Keratinocyte (primary cell): ENCODE data around the gene FRAS1.

Experiments
- EZH2 ChIP-seq: IDR thresholded peaks from one replicate; pipeline ENCODE4 v1.6.1; 2012; ENCODE audit warnings: inconsistent platforms, mild to moderate bottlenecking, low read length, moderate library complexity
- TF ChIP-seq, protein P1 (sequence below), 3 experiments: IDR thresholded peaks in 1 of 3; conservative IDR thresholded peaks in 1 of 3; optimal IDR thresholded peaks in 1 of 3; 2 replicates in 2 of 3; 3 replicates in 1 of 3; pipeline versions ENCODE3 to v1.5.1; 2011; ENCODE audit warnings: low read length in 3 of 3, mild to moderate bottlenecking in 3 of 3, moderate library complexity in 2 of 3, control low read depth in 1 of 3, inconsistent platforms in 1 of 3; ENCODE audit not compliant: insufficient read depth in 2 of 3; ENCODE audit errors: extremely low read depth in 1 of 3

DNA sequence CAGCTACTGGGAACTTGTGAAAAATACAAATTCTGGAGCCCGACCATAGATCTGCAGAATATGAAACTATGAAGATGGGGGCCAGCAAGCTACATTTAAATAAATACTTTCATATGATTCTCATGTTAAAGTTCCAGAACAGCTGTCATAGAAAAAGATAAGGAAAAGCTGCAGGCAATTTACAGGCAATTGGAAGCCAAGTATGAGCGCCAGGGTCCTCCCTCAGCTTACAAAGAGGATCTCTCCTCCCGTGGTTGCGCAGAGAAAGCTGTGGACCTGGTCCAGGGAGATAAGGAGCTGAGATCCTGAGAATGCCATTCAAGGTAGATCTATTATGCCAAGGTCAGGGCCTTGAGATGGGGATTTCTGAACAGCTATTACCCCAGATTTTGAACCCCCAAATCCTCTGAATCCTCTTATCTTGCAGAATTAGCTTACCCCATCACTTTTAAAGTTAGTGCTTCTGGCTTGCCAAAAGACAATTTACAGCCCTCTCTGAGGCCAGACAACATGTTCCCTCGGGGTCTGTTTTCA is 25.6 kb upstream of the FRAS1 start:
- TF ChIP-seq, protein P1, sequence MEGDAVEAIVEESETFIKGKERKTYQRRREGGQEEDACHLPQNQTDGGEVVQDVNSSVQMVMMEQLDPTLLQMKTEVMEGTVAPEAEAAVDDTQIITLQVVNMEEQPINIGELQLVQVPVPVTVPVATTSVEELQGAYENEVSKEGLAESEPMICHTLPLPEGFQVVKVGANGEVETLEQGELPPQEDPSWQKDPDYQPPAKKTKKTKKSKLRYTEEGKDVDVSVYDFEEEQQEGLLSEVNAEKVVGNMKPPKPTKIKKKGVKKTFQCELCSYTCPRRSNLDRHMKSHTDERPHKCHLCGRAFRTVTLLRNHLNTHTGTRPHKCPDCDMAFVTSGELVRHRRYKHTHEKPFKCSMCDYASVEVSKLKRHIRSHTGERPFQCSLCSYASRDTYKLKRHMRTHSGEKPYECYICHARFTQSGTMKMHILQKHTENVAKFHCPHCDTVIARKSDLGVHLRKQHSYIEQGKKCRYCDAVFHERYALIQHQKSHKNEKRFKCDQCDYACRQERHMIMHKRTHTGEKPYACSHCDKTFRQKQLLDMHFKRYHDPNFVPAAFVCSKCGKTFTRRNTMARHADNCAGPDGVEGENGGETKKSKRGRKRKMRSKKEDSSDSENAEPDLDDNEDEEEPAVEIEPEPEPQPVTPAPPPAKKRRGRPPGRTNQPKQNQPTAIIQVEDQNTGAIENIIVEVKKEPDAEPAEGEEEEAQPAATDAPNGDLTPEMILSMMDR (optimal IDR thresholded peaks at IDR 0.05 in 1 of 3, IDR thresholded peaks at IDR 0.05 in 1 of 3, conservative IDR thresholded peaks at IDR 0.05 in 1 of 3; ENCODE audit: extremely low read depth in 1 of 3, insufficient read depth in 2 of 3, low read length in 3 of 3): no peak
- no peak for TF ChIP-seq EZH2
